Mesothelial cell of epicardium (in vitro differentiated cells): Measurements from ENCODE around the gene KIFC3. TPM values are rescaled to one million over a fixed set of nuclear protein-coding genes. Genes with fewer than 3 reads are reported as not detected.

Experiments
- DNase-seq, 2 experiments: peaks; one replicate each; pipeline ENCODE4 v3.0.0; 2021; ENCODE audit warnings: low spot score in 2 of 2; ENCODE audit not compliant: unreplicated experiment in 2 of 2
- H3K27ac Mint-ChIP-seq: 2 replicates; pipeline ENCODE4 v1.8.0; 2021; ENCODE audit warnings: mixed read lengths
- H3K27me3 Mint-ChIP-seq: 2 replicates; pipeline ENCODE4 v1.8.0; 2021; ENCODE audit warnings: low read depth, mixed read lengths
- H3K36me3 Mint-ChIP-seq: 2 replicates; pipeline ENCODE4 v1.8.0; 2021; ENCODE audit warnings: mixed read lengths
- H3K4me1 Mint-ChIP-seq: 2 replicates; pipeline ENCODE4 v1.8.0; 2021; ENCODE audit warnings: mixed read lengths
- H3K4me3 Mint-ChIP-seq: 2 replicates; pipeline ENCODE4 v1.8.0; 2021; ENCODE audit warnings: mild to moderate bottlenecking, moderate library complexity, mixed read lengths
- H3K9me3 Mint-ChIP-seq: 2 replicates; pipeline ENCODE4 v1.8.0; 2021; ENCODE audit warnings: mixed read lengths
- total RNA-seq: library from RNA; stranded (reverse); gene quantifications from 3 replicates; pipeline ENCODE4 v1.2.1, GENCODE V29; 2021
- TF ChIP-seq, protein P1 (sequence below): fragments of 200-600 bp; sonication (generic); IDR thresholded peaks from one replicate; pipeline ENCODE4 v1.5.0; 2021; ENCODE audit warnings: antibody characterized with exemption; ENCODE audit not compliant: unreplicated experiment

Gene KIFC3
- total RNA-seq, 1 donor from 2014 or later, result 38.7 TPM

DNA sequence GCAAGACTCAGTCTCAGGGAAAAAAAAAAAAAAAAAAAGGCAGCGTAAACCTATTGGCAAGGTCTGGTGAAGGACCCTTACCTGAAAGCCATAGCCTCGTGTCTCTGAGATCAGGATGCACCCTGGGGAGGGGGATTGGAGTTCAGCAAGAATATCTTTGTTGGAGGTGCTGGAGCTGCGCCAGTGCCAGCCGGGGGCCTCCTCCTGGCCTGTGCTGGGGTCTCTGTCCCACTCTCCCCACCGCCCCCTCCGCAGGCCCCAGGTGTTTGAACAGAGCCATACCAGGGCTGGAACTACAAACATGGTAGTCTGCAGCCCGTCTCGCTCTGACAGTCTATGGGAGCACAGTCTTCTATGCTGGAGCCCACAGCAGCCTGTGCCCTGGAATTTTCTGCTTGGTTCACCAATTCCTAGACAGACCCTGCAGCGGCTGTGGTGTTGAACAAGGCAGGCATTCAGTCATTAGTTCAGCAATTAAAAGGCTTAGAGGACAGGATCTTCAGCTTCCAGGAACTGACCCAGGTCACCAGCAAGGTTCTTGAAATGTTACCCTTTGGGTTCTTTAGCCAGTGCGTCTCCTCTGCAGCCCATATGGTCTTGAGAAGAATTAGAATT, 42.2 kb upstream of the KIFC3 start:
- Mint-ChIP-seq H3K27ac (no peak overlapping the region), H3K36me3 (no peaks in the 10 kb centered on the region), H3K4me3 (no peak overlapping the region), H3K9me3 (no peaks in the 10 kb centered on the region), H3K4me1 (peaks cover 16% of the 10 kb centered on the region), H3K27me3 (peaks cover 10% of the 10 kb centered on the region)
- DNase-seq, result no peak
- TF ChIP-seq, protein P1, sequence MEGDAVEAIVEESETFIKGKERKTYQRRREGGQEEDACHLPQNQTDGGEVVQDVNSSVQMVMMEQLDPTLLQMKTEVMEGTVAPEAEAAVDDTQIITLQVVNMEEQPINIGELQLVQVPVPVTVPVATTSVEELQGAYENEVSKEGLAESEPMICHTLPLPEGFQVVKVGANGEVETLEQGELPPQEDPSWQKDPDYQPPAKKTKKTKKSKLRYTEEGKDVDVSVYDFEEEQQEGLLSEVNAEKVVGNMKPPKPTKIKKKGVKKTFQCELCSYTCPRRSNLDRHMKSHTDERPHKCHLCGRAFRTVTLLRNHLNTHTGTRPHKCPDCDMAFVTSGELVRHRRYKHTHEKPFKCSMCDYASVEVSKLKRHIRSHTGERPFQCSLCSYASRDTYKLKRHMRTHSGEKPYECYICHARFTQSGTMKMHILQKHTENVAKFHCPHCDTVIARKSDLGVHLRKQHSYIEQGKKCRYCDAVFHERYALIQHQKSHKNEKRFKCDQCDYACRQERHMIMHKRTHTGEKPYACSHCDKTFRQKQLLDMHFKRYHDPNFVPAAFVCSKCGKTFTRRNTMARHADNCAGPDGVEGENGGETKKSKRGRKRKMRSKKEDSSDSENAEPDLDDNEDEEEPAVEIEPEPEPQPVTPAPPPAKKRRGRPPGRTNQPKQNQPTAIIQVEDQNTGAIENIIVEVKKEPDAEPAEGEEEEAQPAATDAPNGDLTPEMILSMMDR, result no peak

DNA sequence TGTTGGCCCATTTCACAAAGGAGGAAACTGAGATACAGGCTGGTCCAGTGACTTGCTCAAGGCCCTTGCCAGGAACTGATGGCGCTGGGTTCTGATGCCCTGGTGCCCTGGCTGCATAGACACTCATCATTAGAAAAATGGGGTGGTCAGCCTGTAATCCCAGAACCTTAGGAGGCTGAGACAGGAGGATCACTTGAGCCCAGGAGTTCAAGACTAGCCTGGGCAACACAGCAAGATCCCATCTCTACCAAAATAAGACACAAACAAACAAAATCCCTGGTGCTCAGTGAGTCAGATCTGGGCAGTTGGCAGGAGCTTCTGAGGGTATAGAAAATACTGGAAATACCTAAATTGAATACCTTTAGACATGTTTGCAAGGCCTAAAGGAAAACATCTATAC, 41.1 kb upstream of the KIFC3 start:
- no peaks in the 10 kb centered on the region for H3K36me3 Mint-ChIP-seq
- H3K4me1 Mint-ChIP-seq, result peaks cover 14% of the 10 kb centered on the region
- TF ChIP-seq, protein P1, result no peak
- DNase-seq, result no peak
- no peak overlapping the region for H3K4me3 Mint-ChIP-seq
- no peaks in the 10 kb centered on the region for H3K9me3 Mint-ChIP-seq
- peaks cover 10% of the 10 kb centered on the region for H3K27me3 Mint-ChIP-seq
- no peak overlapping the region for H3K27ac Mint-ChIP-seq

DNA sequence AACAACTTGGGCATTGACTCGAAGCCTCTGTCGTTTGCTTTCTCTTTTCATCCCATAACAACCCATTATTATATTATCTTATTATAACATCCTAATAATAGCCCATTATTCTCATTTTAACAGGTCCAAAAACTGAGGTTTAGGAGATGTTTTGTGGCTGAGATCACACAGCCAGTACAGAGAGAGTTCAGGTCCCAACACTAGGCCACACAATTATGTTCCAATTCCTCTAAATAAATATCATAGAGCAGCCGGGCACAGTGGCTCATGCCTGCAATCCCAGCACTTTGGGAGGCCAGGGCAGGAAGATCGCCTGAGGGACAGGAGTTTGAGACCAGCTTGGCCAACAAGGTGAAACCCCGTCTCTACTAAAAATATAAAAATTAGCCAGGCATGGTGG, 40.3 kb upstream of the KIFC3 start:
- TF ChIP-seq, protein P1, result no peak
- Mint-ChIP-seq H3K27ac (no peak overlapping the region), H3K9me3 (no peaks in the 10 kb centered on the region), H3K4me1 (peaks cover 14% of the 10 kb centered on the region), H3K27me3 (peaks cover 10% of the 10 kb centered on the region), H3K4me3 (no peak overlapping the region), H3K36me3 (no peaks in the 10 kb centered on the region)
- no peak for DNase-seq

DNA sequence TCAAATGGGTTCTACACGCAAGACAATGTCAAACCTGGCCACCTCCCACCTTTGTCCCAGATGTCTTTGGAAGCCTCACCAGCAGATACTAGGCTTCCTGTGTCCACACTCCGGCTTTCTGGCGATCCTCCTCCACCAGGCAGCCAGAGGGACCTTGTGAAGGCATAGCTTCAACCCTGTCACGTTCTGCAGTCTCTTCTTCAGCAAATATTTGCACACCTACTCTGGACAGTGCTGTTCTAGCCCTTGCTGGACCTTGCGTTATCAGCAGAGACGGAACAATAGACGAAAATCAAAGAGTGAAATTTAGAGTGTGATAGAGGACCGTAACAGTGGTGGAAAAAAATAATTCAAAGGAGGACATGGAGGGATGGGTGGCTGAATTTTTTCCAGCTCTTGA, 38.5 kb upstream of the KIFC3 start:
- H3K36me3 Mint-ChIP-seq, result no peaks in the 10 kb centered on the region
- no peak overlapping the region for H3K27ac Mint-ChIP-seq
- peaks cover 7% of the 10 kb centered on the region for H3K27me3 Mint-ChIP-seq
- peaks cover 6% of the 10 kb centered on the region for H3K4me1 Mint-ChIP-seq
- DNase-seq, result no peak
- TF ChIP-seq, protein P1, result no peak
- H3K4me3 Mint-ChIP-seq, result no peak overlapping the region
- H3K9me3 Mint-ChIP-seq, result no peaks in the 10 kb centered on the region

DNA sequence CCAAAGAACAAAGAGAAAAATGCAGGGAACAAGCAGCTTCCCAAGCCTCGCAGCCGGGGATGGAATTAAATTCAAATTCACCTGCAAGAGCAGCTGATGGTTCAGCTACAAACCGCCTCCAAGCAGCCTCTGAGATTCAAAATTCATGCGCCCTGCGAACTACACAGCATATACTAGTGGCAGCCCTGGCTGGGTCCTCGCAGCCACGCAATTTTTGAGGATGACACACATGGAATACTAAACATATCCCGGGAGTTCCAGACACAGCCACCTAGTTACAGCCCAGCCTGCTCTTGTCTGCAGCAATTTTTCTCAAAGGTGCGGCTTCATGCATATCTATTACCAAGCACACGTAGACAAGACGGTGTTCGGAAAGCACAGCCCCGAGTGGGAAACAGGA, 35.9 kb upstream of the KIFC3 start:
- Mint-ChIP-seq H3K36me3 (no peaks in the 10 kb centered on the region), H3K27me3 (no peaks in the 10 kb centered on the region), H3K4me3 (no peak overlapping the region), H3K9me3 (no peaks in the 10 kb centered on the region), H3K4me1 (peaks cover 3% of the 10 kb centered on the region), H3K27ac (no peak overlapping the region)
- TF ChIP-seq, protein P1, result no peak
- no peak for DNase-seq
